D721Med (cell line): ENCODE results near the gene CRLF1.

Source experiments
- DNase-seq: peaks from one replicate; pipeline ENCODE4 v3.0.0; 2011; ENCODE audit warnings: low spot score; ENCODE audit not compliant: insufficient read length
- FAIRE-seq: peaks from 2 replicates; lab custom pipeline; 2011; peaks lifted over from hg19 to GRCh38; lab: Jason Lieb, UNC
- TF ChIP-seq, protein P1 (sequence below): IDR thresholded peaks from 2 replicates; pipeline ENCODE4 v1.5.1; 2012; ENCODE audit warnings: mild to moderate bottlenecking, control low read depth; ENCODE audit not compliant: insufficient read depth; ENCODE audit errors: missing control alignments

Gene CRLF1

DNA sequence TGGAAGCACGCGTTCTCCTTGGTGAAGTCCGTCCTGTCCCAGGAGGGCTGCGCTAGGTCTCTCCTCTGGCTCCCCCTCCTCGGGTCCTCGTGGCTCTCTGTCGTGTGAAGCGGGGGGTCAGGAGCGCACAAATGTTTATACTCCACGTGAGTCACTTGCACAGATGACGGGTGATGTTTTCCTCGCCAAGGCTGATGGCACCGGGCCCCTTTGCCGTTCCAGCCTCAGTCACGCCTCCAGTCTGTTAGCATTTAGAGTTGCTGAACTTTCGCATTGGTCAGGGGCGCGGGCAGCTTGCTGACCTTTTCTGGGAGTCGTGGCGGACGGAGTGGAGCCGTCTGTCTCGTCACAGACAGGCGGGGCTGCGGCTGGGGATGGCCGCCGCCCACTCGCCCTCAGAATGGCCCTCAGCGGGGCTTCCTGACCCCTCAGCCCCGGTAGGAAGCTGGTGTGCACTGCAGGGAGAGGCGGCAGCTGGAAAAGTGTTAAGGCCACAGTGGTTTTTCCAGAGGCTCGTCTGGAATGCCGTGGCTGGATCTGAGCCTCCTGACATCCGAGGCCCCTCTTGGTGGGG lies 44.0 kb upstream of the CRLF1 start:
- DNase-seq (no peak), FAIRE-seq (no peak)
- TF ChIP-seq, protein P1, sequence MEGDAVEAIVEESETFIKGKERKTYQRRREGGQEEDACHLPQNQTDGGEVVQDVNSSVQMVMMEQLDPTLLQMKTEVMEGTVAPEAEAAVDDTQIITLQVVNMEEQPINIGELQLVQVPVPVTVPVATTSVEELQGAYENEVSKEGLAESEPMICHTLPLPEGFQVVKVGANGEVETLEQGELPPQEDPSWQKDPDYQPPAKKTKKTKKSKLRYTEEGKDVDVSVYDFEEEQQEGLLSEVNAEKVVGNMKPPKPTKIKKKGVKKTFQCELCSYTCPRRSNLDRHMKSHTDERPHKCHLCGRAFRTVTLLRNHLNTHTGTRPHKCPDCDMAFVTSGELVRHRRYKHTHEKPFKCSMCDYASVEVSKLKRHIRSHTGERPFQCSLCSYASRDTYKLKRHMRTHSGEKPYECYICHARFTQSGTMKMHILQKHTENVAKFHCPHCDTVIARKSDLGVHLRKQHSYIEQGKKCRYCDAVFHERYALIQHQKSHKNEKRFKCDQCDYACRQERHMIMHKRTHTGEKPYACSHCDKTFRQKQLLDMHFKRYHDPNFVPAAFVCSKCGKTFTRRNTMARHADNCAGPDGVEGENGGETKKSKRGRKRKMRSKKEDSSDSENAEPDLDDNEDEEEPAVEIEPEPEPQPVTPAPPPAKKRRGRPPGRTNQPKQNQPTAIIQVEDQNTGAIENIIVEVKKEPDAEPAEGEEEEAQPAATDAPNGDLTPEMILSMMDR, result no peak

DNA sequence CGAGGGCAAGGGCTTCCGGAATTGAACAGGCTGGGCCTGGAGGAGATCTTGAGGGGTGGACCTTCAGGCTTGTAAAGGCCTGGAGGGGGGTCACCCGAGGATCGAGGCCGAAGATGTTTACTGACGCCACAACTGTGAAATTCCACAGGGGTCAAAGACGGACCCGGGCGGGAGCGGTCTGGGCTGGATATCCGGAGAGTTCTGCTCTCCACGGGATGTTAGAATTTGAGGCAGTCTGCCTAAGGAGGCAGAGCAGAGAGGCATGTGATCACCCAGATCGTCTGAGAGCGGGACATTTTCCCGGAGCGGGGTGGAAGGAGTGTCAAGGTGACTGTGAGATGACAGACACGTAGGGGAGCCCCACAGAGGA lies 43.4 kb upstream of the CRLF1 start:
- no peak for FAIRE-seq
- no peak for DNase-seq
- TF ChIP-seq, protein P1, result no peak

GRCh38 chr19:18649371-18650020 lies 42.9 kb upstream of the CRLF1 start:
- FAIRE-seq, result no peak
- DNase-seq, result no peak
- TF ChIP-seq, protein P1, result no peak

GRCh38 chr19:18648973-18649315 lies 42.3 kb upstream of the CRLF1 start:
- DNase-seq, result no peak
- FAIRE-seq, result no peak
- TF ChIP-seq, protein P1, result no peak

GRCh38 chr19:18647807-18648206 lies 41.2 kb upstream of the CRLF1 start:
- FAIRE-seq (no peak), DNase-seq (no peak)

GRCh38 chr19:18647371-18647767 lies 40.8 kb upstream of the CRLF1 start:
- TF ChIP-seq, protein P1, result no peak
- DNase-seq (no peak), FAIRE-seq (no peak)

More at GRCh38 chr19:18647807-18648206, 41.2 kb upstream of the CRLF1 start:
- TF ChIP-seq, protein P1, result no peak
